Measurements from ENCODE around the gene NKX1-1.

NKX1-1 gene

DNA sequence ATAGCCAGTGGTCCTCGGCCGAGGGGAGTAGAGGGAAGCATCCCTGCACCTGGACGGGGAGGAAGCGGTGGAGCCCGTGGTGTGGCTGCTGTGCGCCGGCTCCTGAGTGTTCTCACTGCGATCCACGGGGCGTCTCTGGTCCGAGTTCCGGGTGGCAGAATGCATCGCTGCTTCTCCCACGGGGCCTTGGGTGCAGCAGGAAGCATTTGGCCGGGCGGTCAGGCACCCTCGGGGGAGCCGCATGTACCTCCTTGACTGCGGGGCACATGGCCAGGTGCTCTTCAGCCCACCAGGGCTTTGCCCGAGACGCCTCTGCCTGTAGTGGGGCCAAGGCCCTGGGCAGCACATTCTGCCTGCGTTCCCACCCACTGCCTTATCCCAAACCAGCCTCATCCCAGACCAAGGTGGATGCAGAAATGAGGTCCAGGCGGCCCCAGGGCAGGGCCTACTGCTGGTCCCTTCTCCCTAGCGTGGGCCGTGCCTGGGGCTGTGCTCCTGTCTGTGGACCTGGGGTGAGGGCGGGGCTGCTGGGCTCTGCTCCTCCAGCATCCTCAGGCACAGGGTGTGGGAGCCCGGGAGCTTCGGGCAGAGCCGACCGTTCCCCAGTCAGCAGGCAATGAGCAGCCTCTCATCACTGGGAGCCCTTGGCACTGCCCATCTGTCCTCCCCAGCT, 27.5 kb downstream of the NKX1-1 start:
- DNase-seq (ENCODE audit: low read depth), result no peak
- H3K4me3 ChIP-seq (ENCODE audit: low read depth, low read length), result no peak overlapping the region
- TF ChIP-seq, protein P1, sequence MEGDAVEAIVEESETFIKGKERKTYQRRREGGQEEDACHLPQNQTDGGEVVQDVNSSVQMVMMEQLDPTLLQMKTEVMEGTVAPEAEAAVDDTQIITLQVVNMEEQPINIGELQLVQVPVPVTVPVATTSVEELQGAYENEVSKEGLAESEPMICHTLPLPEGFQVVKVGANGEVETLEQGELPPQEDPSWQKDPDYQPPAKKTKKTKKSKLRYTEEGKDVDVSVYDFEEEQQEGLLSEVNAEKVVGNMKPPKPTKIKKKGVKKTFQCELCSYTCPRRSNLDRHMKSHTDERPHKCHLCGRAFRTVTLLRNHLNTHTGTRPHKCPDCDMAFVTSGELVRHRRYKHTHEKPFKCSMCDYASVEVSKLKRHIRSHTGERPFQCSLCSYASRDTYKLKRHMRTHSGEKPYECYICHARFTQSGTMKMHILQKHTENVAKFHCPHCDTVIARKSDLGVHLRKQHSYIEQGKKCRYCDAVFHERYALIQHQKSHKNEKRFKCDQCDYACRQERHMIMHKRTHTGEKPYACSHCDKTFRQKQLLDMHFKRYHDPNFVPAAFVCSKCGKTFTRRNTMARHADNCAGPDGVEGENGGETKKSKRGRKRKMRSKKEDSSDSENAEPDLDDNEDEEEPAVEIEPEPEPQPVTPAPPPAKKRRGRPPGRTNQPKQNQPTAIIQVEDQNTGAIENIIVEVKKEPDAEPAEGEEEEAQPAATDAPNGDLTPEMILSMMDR (IDR thresholded peaks at IDR 0.05; ENCODE audit: low read depth, low read length), result no peak
- TF ChIP-seq MYC (IDR thresholded peaks at IDR 0.05; ENCODE audit: low read depth, low read length) (no peak), POLR2A (IDR thresholded peaks at IDR 0.05; ENCODE audit: extremely low read depth, insufficient read length) (no peak)
- TF ChIP-seq, protein P2, sequence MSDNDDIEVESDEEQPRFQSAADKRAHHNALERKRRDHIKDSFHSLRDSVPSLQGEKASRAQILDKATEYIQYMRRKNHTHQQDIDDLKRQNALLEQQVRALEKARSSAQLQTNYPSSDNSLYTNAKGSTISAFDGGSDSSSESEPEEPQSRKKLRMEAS (IDR thresholded peaks at IDR 0.05; ENCODE audit: low read depth, low read length), result no peak

DNA sequence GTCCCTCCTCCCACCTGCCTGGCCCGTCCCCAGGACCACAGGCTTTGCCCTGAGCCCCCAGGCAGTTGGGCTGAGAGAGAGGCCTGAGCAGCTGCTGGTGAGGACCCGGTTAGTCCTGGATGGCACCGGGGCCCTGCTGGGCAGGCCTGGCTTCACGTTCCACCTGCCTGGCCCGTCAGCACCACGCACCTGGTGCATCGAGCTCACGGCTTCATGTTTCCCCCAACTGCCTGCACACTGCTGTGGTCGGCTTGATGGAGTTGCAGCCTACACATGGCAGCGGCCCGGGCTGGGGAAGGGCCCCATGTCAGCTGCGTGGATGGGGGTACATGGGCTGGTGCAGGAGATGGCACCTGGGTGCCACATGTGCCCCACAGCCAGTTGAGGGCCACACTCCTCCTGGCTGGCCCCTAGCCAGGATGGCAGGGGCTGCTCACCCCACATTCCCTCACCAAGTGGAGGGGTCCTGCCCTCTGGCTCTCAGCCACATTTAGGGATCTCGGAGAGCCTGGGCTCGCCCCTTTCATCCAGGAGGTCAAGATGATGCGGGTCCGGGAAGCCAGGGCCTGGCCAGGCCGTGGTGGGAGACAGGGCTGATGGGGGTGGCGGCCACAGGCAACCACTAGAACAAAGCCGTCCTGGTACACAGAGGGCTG, 28.5 kb downstream of the NKX1-1 start:
- TF ChIP-seq MYC (IDR thresholded peaks at IDR 0.05; ENCODE audit: low read depth, low read length), result no peak
- TF ChIP-seq, protein P1 (IDR thresholded peaks at IDR 0.05; ENCODE audit: low read depth, low read length), result no peak
- no peak for TF ChIP-seq POLR2A (IDR thresholded peaks at IDR 0.05; ENCODE audit: extremely low read depth, insufficient read length)
- TF ChIP-seq, protein P2 (IDR thresholded peaks at IDR 0.05; ENCODE audit: low read depth, low read length), result no peak
- DNase-seq (ENCODE audit: low read depth), result no peak
- no peak overlapping the region for H3K4me3 ChIP-seq (ENCODE audit: low read depth, low read length)

DNA sequence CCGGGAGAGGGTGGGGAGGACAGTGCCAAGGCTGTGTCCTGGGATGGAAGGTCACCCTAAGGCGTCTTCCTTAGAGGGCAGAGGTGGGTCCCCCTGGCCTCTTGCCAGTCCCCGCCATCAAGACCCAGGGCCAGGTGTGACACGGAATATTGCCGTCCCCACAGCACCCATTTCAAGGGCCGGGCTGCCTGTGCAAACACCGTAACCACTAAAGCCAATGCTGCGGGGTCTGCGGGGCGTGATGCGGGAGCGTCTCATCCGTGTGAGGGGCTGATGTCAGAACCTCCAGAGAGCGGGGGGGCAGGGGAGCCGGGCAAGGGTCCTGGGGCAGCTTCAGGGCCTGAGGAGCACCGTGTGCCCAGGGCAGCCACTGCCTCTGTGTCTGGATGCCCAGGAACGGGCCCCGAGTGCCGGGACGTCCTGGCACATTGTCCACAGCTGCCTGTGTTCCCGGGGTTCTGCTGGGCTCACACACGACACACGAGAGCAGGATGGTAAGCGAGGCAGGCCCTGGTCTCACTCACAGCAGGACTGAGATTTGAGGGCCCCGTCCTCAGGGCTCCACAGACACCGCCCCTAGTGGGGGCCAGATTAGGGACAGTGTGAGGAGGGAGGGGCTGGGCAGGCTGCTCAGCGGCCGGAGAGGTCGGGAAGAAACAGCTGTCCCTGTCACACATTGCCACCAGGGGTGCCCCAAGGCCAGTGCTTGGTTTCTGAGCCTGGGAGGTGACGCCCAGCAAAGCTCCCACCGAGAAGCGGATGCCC, 29.2 kb downstream of the NKX1-1 start:
- H3K4me3 ChIP-seq (ENCODE audit: low read depth, low read length), result no peak overlapping the region
- TF ChIP-seq, protein P2 (IDR thresholded peaks at IDR 0.05; ENCODE audit: low read depth, low read length), result no peak
- TF ChIP-seq POLR2A (IDR thresholded peaks at IDR 0.05; ENCODE audit: extremely low read depth, insufficient read length), result no peak

DNA sequence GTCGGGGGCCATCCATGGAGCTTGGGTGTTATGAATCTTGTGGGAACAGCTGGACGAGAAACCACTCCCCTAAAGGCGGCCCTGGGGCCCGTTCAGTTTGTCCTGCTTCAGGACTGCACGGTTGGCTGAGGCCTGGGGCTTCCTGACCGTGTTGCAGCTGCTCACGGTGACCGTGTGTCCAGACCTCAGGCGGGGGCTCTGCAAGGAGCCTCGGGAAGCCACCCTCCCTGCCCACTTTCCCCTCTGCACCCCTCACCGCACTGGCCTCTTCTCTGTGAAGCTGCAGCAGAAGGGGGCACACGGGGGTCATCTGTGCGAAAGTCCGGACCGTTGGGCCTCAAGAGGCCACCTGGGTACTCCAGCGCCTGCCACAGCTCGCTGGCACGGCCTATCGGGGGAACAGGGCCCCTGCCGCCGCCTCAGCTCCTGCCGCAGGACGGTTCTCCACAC, 29.8 kb downstream of the NKX1-1 start:
- TF ChIP-seq, protein P2 (IDR thresholded peaks at IDR 0.05; ENCODE audit: low read depth, low read length), result no peak
- TF ChIP-seq, protein P1 (IDR thresholded peaks at IDR 0.05; ENCODE audit: low read depth, low read length), result no peak
- TF ChIP-seq MYC (IDR thresholded peaks at IDR 0.05; ENCODE audit: low read depth, low read length) (no peak), POLR2A (IDR thresholded peaks at IDR 0.05; ENCODE audit: extremely low read depth, insufficient read length) (no peak)
- DNase-seq (ENCODE audit: low read depth), result no peak

More for the DNA sequence above, 29.2 kb downstream of the NKX1-1 start:
- DNase-seq (ENCODE audit: low read depth), result no peak

DNA sequence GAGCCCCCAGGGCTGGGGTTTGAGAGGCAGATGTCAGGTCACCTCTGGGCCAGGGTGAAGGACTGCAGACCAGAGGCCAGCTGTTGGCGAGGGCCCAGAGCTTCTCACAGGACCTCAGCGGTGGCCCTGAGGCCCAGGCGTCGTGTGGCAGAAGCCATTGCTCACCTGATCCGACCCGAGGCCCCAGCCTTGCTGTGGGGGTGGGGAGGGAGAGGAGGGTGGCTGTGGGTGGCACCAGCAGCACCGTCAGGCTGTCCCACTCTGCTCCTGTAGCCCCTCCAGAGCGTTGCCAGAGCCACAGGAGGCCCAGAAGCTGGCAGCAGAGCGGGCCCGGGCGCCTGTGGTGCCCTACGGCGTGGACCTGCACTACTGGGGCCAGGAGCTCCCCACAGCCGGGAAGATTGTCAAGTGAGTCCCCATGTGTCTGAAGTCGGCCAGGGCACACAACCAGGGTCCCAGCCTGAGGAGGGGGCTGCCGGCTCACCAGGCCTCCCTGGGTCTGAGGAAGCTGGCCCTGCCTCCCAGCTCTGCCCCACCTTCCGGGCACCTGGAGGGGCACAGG, 30.4 kb downstream of the NKX1-1 start:
- no peak for TF ChIP-seq POLR2A (IDR thresholded peaks at IDR 0.05; ENCODE audit: extremely low read depth, insufficient read length)
- TF ChIP-seq MYC (IDR thresholded peaks at IDR 0.05; ENCODE audit: low read depth, low read length), result no peak
- TF ChIP-seq, protein P2 (IDR thresholded peaks at IDR 0.05; ENCODE audit: low read depth, low read length), result no peak
- TF ChIP-seq, protein P1 (IDR thresholded peaks at IDR 0.05; ENCODE audit: low read depth, low read length), result no peak
- H3K4me3 ChIP-seq (ENCODE audit: low read depth, low read length), result no peak overlapping the region
- no peak for DNase-seq (ENCODE audit: low read depth)

More for the DNA sequence above, 29.8 kb downstream of the NKX1-1 start:
- no peak overlapping the region for H3K4me3 ChIP-seq (ENCODE audit: low read depth, low read length)
